Endothelial cell of umbilical vein (primary cell): ENCODE results near the gene POLA1. TPM values are rescaled to one million over a fixed set of nuclear protein-coding genes. Genes with fewer than 3 reads are reported as not detected.

Source experiments
- BruUV-seq: library from RNA; stranded (reverse); fragments of 400-500 nt; replicated peaks from 2 replicates; lab custom pipeline; 2021; lab: Mats Ljungman, UMichigan
- CTCF ChIA-PET: fragments of 300-600, 350-600 bp; sonication (Branson Sonifier 250); formaldehyde crosslinking; loops from one replicate; lab custom pipeline; 2021; ENCODE audit warnings: antibody characterized with exemption, inconsistent platforms; lab: Charles Lee
- POLR2A ChIA-PET: fragments of 300-600, 350-600 bp; sonication (Branson Sonifier 250); formaldehyde crosslinking; loops from one replicate; lab custom pipeline; 2021; ENCODE audit warnings: antibody characterized with exemption, inconsistent platforms; lab: Charles Lee
- DNase-seq: peaks from one replicate; pipeline ENCODE4 v3.0.0-alpha.2; 2011; ENCODE audit warnings: low read depth, low spot score
- FAIRE-seq: peaks from 2 replicates; lab custom pipeline; 2011; peaks lifted over from hg19 to GRCh38; lab: Jason Lieb, UNC
- H2AFZ ChIP-seq: 2 replicates; pipeline ENCODE4 v1.6.0; 2012; ENCODE audit warnings: low read depth, low read length, control low read depth, inconsistent platforms
- H3K27ac ChIP-seq: 2 replicates; pipeline ENCODE4 v1.5.1; 2011; ENCODE audit warnings: low read depth, mild to moderate bottlenecking, control low read depth, low read length, moderate library complexity; ENCODE audit not compliant: insufficient read depth
- H3K27me3 ChIP-seq, 2 experiments: 2 replicates each; pipeline versions ENCODE4 v1.6.0 to v1.6.1; 2011; ENCODE audit warnings: low read length in 2 of 2, mixed read lengths in 1 of 2; ENCODE audit not compliant: control insufficient read depth in 2 of 2, insufficient read depth in 2 of 2
- H3K36me3 ChIP-seq, 2 experiments: 2 replicates in 1 of 2; 3 replicates in 1 of 2; pipeline ENCODE4 v1.5.1; 2011; ENCODE audit warnings: low read length in 2 of 2, mild to moderate bottlenecking in 1 of 2, moderate library complexity in 1 of 2; ENCODE audit not compliant: control insufficient read depth in 2 of 2, insufficient read depth in 2 of 2; ENCODE audit errors: extremely low read depth in 1 of 2
- H3K4me1 ChIP-seq: 3 replicates; pipeline ENCODE4 v1.5.1; 2011; ENCODE audit warnings: mild to moderate bottlenecking, low read length; ENCODE audit not compliant: control insufficient read depth, insufficient read depth; ENCODE audit errors: extremely low read depth
- H3K4me2 ChIP-seq: 2 replicates; pipeline ENCODE4 v1.6.1; 2011; ENCODE audit warnings: low read length, control low read depth, mixed read lengths; ENCODE audit not compliant: insufficient read depth
- H3K4me3 ChIP-seq, 3 experiments: fragments of 200-600 bp in 1 of 3; sonication (generic), shearing (Covaris generic) in 1 of 3; replicated peaks in 1 of 3; 2 replicates each; pipeline ENCODE4 v1.5.1; 2011 to 2016; ENCODE audit warnings: control low read depth in 3 of 3, low read length in 3 of 3, mild to moderate bottlenecking in 2 of 3, inconsistent platforms in 1 of 3, low read depth in 1 of 3, moderate library complexity in 1 of 3; ENCODE audit not compliant: insufficient read depth in 1 of 3
- H3K79me2 ChIP-seq: 2 replicates; pipeline ENCODE4 v1.6.0; 2012; ENCODE audit warnings: low read length, inconsistent platforms; ENCODE audit not compliant: control insufficient read depth, insufficient read depth
- H3K9ac ChIP-seq: replicated peaks from 2 replicates; pipeline ENCODE3; 2011; ENCODE audit warnings: low read length, control low read depth; ENCODE audit not compliant: insufficient read depth; ENCODE audit errors: extremely low read depth
- H3K9me1 ChIP-seq: replicated peaks from 3 replicates; pipeline ENCODE4 v1.6.0; 2011; ENCODE audit warnings: mild to moderate bottlenecking, low read length; ENCODE audit not compliant: control insufficient read depth, insufficient read depth; ENCODE audit errors: extremely low read depth
- H3K9me3 ChIP-seq: replicated peaks from 2 replicates; pipeline ENCODE4 v1.5.1; 2012; ENCODE audit warnings: low read length, inconsistent platforms; ENCODE audit not compliant: control insufficient read depth, insufficient read depth
- H4K20me1 ChIP-seq: replicated peaks from 2 replicates; pipeline ENCODE3; 2011; ENCODE audit warnings: mild to moderate bottlenecking, low read length; ENCODE audit not compliant: control insufficient read depth, insufficient read depth; ENCODE audit errors: extremely low read depth
- EZH2 ChIP-seq: IDR thresholded peaks from 2 replicates; pipeline ENCODE4 v1.6.1; 2012; ENCODE audit warnings: borderline replicate concordance, low read depth, mild to moderate bottlenecking, moderate library complexity, low read length, inconsistent platforms; ENCODE audit not compliant: severe bottlenecking
- GATA2 ChIP-seq: IDR thresholded peaks from 2 replicates; pipeline ENCODE4 v1.7.0; 2011; ENCODE audit warnings: low read depth, mild to moderate bottlenecking, moderate library complexity, mixed read lengths, low read length; ENCODE audit not compliant: insufficient read length, insufficient read depth
- JUN ChIP-seq: IDR thresholded peaks from 2 replicates; pipeline ENCODE4 v1.6.1; 2011; ENCODE audit warnings: borderline replicate concordance, low read depth; ENCODE audit not compliant: insufficient read length, insufficient read depth
- MYC ChIP-seq: IDR thresholded peaks from one replicate; pipeline ENCODE4 v1.6.1; 2011; ENCODE audit warnings: mild to moderate bottlenecking, low read depth, low read length
- POLR2A ChIP-seq: IDR thresholded peaks from 2 replicates; pipeline ENCODE4 v1.6.1; 2012; ENCODE audit warnings: low read depth, mild to moderate bottlenecking, control low read depth, low read length
- POLR2AphosphoS5 ChIP-seq: IDR thresholded peaks from 2 replicates; pipeline ENCODE4 v1.6.1; 2012; ENCODE audit warnings: low read depth, mild to moderate bottlenecking, control low read depth, low read length, moderate library complexity; ENCODE audit not compliant: insufficient read depth
- dilution Hi-C: fragments of 300-500 bp; cut with MboI; formaldehyde crosslinking; loops from one replicate; pipeline ENCODE4 v1.15.0; 2019; ENCODE audit warnings: low sequenced_read_pairs; ENCODE audit not compliant: extremely low pct_ligation_motif_present
- intact Hi-C: fragments of 100-400 bp; cut with micrococcal nuclease; formaldehyde crosslinking; loops from one replicate; pipeline ENCODE4 v1.10.0; 2022
- polyA plus RNA-seq, 4 experiments: library from polyadenylated mRNA; depleted of rRNA in 3 of 4; stranded (reverse) in 3 of 4; unstranded in 1 of 4; fragments of >200 nt; gene quantifications; 2 replicates each; pipeline versions ENCODE4 v1.2.1 to v1.2.3, GENCODE V29; 2011 to 2012; ENCODE audit warnings: missing spikeins in 1 of 4
- total RNA-seq: library from RNA; stranded (reverse); gene quantifications from 2 replicates; pipeline ENCODE4 v1.2.3, GENCODE V29; 2021
- TF ChIP-seq, protein P1 (sequence below), 2 donors: IDR thresholded peaks; 1 replicate in 1 of 2; 2 replicates in 1 of 2; pipeline ENCODE4 v1.5.1; 2011; ENCODE audit warnings: low read length in 2 of 2, mild to moderate bottlenecking in 2 of 2, moderate library complexity in 2 of 2, control low read depth in 1 of 2, inconsistent platforms in 1 of 2, low read depth in 1 of 2; ENCODE audit not compliant: insufficient read depth in 1 of 2; ENCODE audit errors: extremely low read depth in 1 of 2

POLA1 gene
- total and polyA plus RNA-seq, 2 donors (not counting 3 experiments of a cell fraction or from before 2014, with no cell fraction given): 1.8 to 18.6 TPM

DNA sequence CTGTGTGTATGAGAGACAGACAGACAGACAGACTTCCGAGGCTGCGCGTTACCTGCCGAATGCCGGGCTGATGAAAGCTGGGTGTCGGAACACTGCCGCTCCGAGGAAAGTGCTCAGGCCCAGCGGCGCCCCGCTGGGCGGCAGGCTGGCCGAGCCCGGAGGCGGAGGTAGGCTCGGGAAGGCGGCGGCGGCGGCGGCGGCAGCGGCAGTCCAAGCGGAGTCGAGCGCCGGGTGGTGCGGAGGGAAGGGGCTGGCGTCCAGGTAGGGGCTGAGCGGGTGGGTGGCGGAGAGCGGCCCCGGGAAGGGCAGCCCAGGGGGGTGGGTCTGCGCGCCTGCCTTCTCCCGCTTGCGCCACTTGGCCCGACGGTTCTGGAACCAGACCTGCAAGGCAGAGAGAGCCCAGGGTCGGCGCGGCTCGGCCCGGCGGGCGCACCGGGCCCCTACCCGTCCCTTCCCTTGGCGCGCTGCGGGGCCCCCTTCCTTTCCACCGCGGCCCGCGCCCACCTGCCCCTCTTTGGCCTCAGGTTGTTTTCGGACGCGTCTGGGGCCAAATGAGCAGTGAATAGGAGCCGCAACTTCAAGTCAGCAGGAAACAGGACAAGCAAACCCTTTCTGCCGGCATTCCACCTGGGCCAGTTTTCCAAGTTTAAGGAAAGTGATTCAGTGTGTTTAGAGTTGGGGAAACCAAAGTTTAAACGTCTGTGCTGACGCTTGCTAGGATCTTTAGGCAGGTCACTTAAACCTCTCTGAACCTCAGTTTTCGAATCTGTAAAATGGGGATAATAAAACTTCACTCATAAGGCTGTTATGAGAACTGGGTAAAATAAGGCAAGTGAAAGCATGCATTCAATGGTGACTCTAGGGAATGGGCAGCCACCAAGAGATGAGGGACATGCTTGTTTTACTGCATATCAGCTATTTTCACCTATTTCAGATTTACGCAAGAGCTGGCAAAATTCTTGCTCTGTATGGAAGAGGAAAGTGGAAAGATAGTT is 313.6 kb downstream of the POLA1 start:
- Histone ChIP-seq H3K4me1 (peaks cover 5% of the 10 kb centered on the region), H3K9me1 (no peaks in the 10 kb centered on the region), H3K4me2 (no peak overlapping the region), H3K36me3 (no peaks in the 10 kb centered on the region), H3K9me3 (no peaks in the 10 kb centered on the region), H2AFZ (no peak overlapping the region), H4K20me1 (no peaks in the 10 kb centered on the region), H3K79me2 (no peaks in the 10 kb centered on the region), H3K27me3 (peaks cover 73 to 96% of the 10 kb centered on the region in 2 experiments), H3K27ac (no peak overlapping the region), H3K4me3 (no peak overlapping the region), H3K9ac (no peak overlapping the region)
- peak; percentile 44 for FAIRE-seq
- dilution Hi-C loops: no loop called here
- no peak for DNase-seq
- CTCF ChIA-PET: interaction anchor here (1.3 kb wide), 1 partner anchor 169 kb away, joined by 4 read pairs; no protein-coding TSS in a partner anchor
- intact Hi-C loops: no loop called here
- POLR2A ChIA-PET: no interaction called here
- TF ChIP-seq MYC (no peak), GATA2 (no peak), POLR2AphosphoS5 (no peak), POLR2A (no peak), EZH2 (peak; percentile 82)
- no TSS peak for BruUV-seq

DNA sequence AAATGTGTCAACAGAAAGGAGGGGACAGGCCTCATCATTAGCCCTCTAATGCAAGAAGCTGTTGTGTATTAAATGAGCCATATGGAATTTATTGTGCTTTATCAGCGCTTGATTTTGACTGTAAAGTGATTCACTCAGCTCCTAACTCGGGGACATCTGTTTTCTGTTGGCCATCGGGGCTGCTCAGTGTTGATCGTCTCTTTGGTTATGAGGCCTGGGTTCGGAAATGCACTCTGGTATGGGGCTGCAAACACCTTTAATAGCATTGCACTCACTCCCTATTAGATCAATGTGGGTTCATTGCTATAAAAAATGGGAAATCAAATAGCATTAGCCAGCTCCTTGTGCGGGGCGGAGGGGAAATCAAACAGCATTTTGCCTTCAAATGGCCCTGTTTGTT is 315.7 kb downstream of the POLA1 start:
- no peak for FAIRE-seq

More for the DNA sequence above, 315.7 kb downstream of the POLA1 start:
- intact Hi-C loops: no loop called here
- H4K20me1 ChIP-seq: no peaks in the 10 kb centered on the region
- H3K4me1 ChIP-seq: no peaks in the 10 kb centered on the region
- H2AFZ ChIP-seq: no peak overlapping the region
- peaks cover 72 to 93% of the 10 kb centered on the region in 2 experiments for H3K27me3 ChIP-seq
- no peak overlapping the region for H3K4me2 ChIP-seq
- ChIA-PET POLR2A (no interaction called here), CTCF (interaction anchor here (1.3 kb wide), 1 partner anchor 134 kb away, joined by 3 read pairs; no protein-coding TSS in a partner anchor)
- H3K36me3 ChIP-seq: no peaks in the 10 kb centered on the region
- H3K4me3 ChIP-seq: no peak overlapping the region
- H3K9me3 ChIP-seq: no peaks in the 10 kb centered on the region
- TF ChIP-seq, protein P1, sequence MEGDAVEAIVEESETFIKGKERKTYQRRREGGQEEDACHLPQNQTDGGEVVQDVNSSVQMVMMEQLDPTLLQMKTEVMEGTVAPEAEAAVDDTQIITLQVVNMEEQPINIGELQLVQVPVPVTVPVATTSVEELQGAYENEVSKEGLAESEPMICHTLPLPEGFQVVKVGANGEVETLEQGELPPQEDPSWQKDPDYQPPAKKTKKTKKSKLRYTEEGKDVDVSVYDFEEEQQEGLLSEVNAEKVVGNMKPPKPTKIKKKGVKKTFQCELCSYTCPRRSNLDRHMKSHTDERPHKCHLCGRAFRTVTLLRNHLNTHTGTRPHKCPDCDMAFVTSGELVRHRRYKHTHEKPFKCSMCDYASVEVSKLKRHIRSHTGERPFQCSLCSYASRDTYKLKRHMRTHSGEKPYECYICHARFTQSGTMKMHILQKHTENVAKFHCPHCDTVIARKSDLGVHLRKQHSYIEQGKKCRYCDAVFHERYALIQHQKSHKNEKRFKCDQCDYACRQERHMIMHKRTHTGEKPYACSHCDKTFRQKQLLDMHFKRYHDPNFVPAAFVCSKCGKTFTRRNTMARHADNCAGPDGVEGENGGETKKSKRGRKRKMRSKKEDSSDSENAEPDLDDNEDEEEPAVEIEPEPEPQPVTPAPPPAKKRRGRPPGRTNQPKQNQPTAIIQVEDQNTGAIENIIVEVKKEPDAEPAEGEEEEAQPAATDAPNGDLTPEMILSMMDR (IDR thresholded peaks at IDR 0.05; ENCODE audit: extremely low read depth in 1 of 2, insufficient read depth in 1 of 2, low read depth in 1 of 2, low read length in 2 of 2): no peak
- no peak for TF ChIP-seq POLR2AphosphoS5
- TF ChIP-seq POLR2A: no peak
- no peak for TF ChIP-seq GATA2
- TF ChIP-seq MYC: no peak
- TF ChIP-seq EZH2: no peak
- no peak for TF ChIP-seq JUN
- no peaks in the 10 kb centered on the region for H3K9me1 ChIP-seq
- dilution Hi-C loops: no loop called here
- no TSS peak for BruUV-seq
- DNase-seq: no peak
- H3K79me2 ChIP-seq: no peaks in the 10 kb centered on the region
- no peak overlapping the region for H3K27ac ChIP-seq
- H3K9ac ChIP-seq: no peak overlapping the region
